ENCODE data around the gene SNRPD2. TPM values are rescaled to one million over a fixed set of nuclear protein-coding genes. Genes with fewer than 3 reads are reported as not detected.

SNRPD2 gene
- total RNA-seq, 4 donors from 2014 or later, result 104 to 194 (median 148) TPM

DNA sequence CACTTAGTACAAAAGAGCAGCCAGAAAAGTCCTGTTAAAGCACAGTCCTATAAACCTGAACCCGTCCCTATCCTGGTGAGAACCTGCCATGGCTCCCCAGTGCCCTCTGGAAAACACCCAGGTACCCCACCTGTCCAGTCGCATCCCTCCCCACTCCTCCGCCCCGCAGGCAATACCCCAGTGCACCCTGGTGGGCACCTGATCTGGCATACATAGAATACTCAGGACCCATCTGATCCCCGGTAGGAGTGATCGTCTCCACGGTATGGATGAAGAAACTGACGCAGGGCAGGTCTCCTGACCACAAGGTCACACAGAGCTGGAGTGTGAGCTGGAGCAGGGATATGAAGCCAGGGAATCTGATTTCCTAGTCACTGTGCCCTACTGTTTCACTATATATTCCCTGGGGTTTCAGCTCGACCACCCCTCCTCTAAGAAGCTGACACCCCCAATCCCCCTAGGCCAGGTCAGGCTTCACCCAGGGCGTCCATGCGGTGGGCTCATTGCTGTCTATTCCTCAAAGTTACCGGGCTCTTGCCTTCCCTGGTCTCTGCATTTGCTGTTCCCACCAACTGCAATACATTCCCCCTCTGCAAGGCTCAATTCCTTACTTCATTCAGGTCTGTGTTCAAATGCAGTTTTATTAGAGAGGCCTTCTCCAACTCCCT is 26.4 kb upstream of the SNRPD2 start:
- no peak for TF ChIP-seq CTCF (IDR thresholded peaks at IDR 0.05)
- ATAC-seq (ENCODE audit: low FRiP score), result no peak
- DNase-seq (ENCODE audit: low spot score), result no peak

DNA sequence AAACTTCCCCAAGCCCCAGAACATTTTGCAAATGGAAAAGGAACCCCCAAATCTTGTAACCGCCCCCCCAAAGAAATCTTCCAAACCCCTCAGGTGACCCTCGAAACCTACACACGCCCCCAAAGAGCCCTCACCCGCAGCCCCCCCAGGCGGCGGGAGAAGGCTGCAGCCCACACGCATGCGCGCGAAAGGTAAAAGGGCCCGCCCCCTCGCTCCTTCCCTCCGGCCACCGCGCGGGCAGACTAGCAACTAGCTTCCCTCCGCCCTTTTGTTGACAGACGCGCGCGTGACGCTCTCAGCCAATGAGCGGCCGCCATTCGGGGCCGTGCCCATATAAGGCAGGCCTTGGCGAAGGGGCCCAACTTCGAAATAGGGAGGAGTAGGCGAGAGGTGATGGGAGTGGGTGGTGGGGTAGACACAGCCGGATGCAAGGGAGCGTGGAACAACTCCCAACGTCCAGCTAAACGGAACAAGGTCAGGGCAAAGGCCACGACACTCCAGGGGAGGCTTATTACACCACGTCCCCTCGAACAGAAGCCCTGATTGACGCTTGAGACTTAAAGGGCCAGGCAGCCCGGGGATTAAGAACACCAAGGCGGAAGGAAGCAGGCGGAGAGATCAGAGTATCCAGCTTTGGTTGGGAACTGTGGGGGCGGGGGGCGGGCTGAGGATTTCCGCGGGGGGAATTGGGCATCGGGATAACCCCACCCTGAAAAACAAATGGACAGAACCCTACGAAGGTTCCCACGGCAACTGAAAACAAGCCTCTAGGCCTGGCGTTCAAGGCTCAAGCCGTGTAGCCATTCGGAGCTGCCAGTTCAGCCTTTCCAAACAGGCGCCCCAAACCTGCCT is 25.6 kb upstream of the SNRPD2 start:
- ATAC-seq (ENCODE audit: low FRiP score) (peak; percentile 99), DNase-seq (ENCODE audit: low spot score) (peak; percentile 86)
- no peak for TF ChIP-seq CTCF (IDR thresholded peaks at IDR 0.05)

GRCh38 chr19:45716359-45717130 is 24.8 kb upstream of the SNRPD2 start:
- ATAC-seq (ENCODE audit: low FRiP score), result no peak
- TF ChIP-seq CTCF (IDR thresholded peaks at IDR 0.05), result no peak
- DNase-seq (ENCODE audit: low spot score), result no peak

GRCh38 chr19:45715139-45715538 is 23.4 kb upstream of the SNRPD2 start:
- TF ChIP-seq CTCF (IDR thresholded peaks at IDR 0.05), result no peak
- DNase-seq (ENCODE audit: low spot score), result no peak
- no peak for ATAC-seq (ENCODE audit: low FRiP score)

DNA sequence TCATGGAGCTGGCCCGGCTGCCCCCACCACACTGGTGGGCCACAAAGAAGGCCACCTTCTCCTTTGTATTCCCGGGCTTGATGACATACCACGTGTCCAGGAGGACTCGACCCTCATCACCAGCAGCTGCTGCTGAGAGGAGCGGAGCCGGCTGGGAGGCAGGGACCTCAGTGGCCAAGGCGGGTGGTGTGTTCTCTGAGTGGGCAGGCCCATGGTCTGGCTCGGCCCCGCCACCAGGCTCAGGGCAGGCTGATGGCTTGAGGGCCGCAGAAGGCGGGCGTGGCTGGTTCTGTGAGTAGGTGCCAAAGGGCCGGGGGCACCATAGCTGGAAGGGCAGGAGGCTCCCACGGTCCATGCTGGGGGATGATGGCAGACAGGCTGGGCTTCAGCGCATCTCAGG is 21.4 kb upstream of the SNRPD2 start:
- DNase-seq (ENCODE audit: low spot score) (no peak), ATAC-seq (ENCODE audit: low FRiP score) (no peak)
- no peak for TF ChIP-seq CTCF (IDR thresholded peaks at IDR 0.05)

- ATAC-seq (ENCODE audit: low FRiP score) (no peak), DNase-seq (ENCODE audit: low spot score) (no peak)
- TF ChIP-seq CTCF (IDR thresholded peaks at IDR 0.05), result no peak
These were observed 20.9 kb upstream of the SNRPD2 start for GRCh38 chr19:45712699-45713067.
